Large intestine (tissue), 3 donors: ENCODE results near the gene TPO. TPM values are rescaled to one million over a fixed set of nuclear protein-coding genes. Genes with fewer than 3 reads are reported as not detected.

ENCODE experiments used
- DNase-seq, 2 donors: peaks; one replicate each; pipeline versions ENCODE4 v3.0.0 to v3.0.0-alpha.2; 2013
- H3K27ac ChIP-seq: one replicate; pipeline ENCODE4 v1.5.1; 2013; ENCODE audit warnings: low read length
- H3K27me3 ChIP-seq: 2 replicates; pipeline ENCODE4 v1.6.1; 2013; ENCODE audit warnings: low read length; ENCODE audit not compliant: control insufficient read depth, insufficient read depth
- H3K36me3 ChIP-seq: 2 replicates; pipeline ENCODE4 v1.6.1; 2013; ENCODE audit warnings: low read length; ENCODE audit not compliant: control insufficient read depth, insufficient read depth
- H3K4me1 ChIP-seq: one replicate; pipeline ENCODE4 v1.6.1; 2013; ENCODE audit warnings: low read length; ENCODE audit not compliant: control insufficient read depth, insufficient read depth
- H3K4me3 ChIP-seq: one replicate; pipeline ENCODE4 v1.5.1; 2013; ENCODE audit warnings: low read length
- H3K9me3 ChIP-seq: one replicate; pipeline ENCODE4 v1.6.1; 2013; ENCODE audit warnings: mild to moderate bottlenecking, low read depth, low read length, moderate library complexity; ENCODE audit not compliant: control insufficient read depth
- WGBS: methylation state at CpG from one replicate; pipeline ENCODE4 v1.1.5; 2013; ENCODE audit warnings: low lambda C conversion rate; ENCODE audit not compliant: insufficient coverage; 5-methylcytosine and 5-hydroxymethylcytosine counted together
- polyA plus RNA-seq: library from polyadenylated mRNA; unstranded; fragments of 120-200 nt; gene quantifications from one replicate; pipeline ENCODE4 v1.2.1, GENCODE V29; 2013

The TPO gene
- polyA plus RNA-seq, 1 donor: 0.30 TPM

DNA sequence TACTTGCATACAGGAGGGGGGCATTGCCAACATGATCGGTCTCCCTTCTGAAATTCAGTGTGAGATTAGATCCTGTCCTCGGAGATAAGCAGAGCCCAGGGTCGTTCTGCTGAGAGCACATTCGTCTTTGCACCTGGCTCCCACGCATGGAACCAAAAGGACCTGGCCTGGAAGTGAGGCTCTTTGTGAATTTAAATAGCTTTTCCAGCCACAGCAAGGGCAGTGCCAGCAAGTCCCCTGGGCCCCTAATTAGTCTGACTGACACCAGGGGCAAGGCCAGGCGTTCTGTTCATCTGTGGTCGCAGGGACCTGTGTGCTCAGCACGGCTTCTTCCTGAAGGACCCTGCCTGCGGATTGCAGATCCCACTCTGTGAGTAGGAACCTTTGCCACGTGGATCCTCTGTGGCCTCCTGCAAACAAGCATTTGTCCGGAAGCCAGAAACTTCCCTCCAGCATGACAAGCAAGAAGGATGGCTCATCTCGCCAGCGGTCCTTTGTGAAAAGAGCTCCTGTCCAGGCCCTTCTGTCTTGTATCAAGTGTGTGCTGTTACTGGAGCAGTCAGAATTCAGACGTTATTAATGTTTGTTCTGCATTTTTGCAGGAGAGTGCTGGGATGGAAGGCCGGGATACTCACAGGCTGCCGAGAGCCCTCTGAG is 128.7 kb downstream of the TPO start:
- Histone ChIP-seq H3K9me3 (peaks cover 5% of the 10 kb centered on the region), H3K27ac (no peak overlapping the region), H3K4me3 (no peak overlapping the region), H3K4me1 (peaks cover 12% of the 10 kb centered on the region), H3K36me3 (no peaks in the 10 kb centered on the region), H3K27me3 (no peaks in the 10 kb centered on the region)
- no CpG with 5 or more reads among the region's 16 CpGs for WGBS
- DNase-seq: no peak

- WGBS: no CpG with 5 or more reads among the region's 11 CpGs
- Histone ChIP-seq H3K4me1 (peaks cover 17% of the 10 kb centered on the region), H3K36me3 (no peaks in the 10 kb centered on the region), H3K9me3 (peaks cover 8% of the 10 kb centered on the region), H3K27ac (no peak overlapping the region), H3K27me3 (no peaks in the 10 kb centered on the region), H3K4me3 (no peak overlapping the region)
- DNase-seq: no peak
These were observed 129.7 kb downstream of the TPO start for GRCh38 chr2:1542971-1543370.

DNA sequence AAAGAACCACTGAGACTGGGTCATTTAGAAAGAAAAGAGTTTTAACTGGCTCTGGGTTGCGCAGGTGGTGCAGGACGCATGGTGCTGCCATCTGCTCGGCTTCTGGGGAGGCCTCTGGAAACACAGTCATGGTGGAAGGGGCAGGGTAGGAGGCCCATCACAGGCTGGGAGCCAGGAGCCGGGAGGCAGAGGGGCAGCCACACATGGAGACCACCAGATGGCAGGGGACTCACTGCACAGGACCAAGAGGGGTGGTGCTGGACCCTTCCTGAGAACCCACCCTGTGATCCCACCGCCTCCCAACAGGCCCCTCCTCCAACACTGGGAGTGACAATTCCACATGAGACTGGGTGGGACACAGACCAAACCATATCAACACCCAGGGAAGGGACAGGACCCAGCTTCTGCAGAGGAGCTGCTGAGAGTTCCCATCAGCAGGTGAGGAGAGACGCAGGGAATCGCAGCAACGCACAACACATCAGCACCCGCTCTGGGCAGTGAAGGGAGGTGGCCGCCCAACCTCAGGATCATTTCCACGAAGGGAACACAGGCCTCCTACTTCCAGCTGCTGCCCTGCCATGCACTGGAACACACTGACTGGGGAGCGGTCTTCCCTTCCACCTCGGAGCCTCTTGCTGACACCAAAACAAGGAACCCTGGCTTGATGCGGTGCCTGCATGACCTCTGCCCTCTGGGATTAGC is 130.7 kb downstream of the TPO start:
- H3K27ac ChIP-seq: no peak overlapping the region
- no peaks in the 10 kb centered on the region for H3K36me3 ChIP-seq
- H3K27me3 ChIP-seq: no peaks in the 10 kb centered on the region
- H3K9me3 ChIP-seq: peaks cover 10% of the 10 kb centered on the region
- DNase-seq: no peak
- WGBS: no CpG with 5 or more reads among the region's 14 CpGs
- H3K4me3 ChIP-seq: no peak overlapping the region
- peaks cover 17% of the 10 kb centered on the region for H3K4me1 ChIP-seq

GRCh38 chr2:1544478-1545069 is 131.3 kb downstream of the TPO start:
- peak in 1 of 2 donors; percentile 25 for DNase-seq
- peaks cover 17% of the 10 kb centered on the region for H3K4me1 ChIP-seq
- WGBS: no CpG with 5 or more reads among the region's 4 CpGs

DNA sequence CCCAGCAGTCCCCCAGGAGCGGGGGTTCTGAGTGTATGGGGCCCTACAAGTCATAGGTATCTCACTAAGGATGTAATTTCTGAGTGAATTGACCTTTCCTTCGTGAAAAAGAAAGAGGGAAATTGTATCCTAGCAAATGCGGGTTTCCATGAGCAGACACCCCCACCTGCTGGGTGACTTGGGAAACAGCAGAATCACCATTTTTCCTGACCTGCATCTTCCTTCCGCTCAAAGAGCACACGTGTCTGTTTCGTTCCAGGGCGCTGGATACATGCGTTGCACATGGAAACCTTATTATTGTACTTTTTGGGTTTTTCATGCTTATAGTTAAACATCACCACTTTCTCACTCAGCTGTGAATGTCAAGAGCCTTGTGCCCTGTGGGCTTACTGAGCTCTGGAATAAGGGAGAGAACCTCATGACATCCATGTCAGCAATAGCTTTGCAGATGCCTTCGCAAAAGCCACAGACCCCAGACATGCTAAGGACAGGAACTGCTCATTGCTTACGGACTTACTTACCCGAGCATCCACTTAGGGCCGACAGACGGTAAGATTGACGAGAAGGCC is 132.8 kb downstream of the TPO start:
- Histone ChIP-seq H3K9me3 (peaks cover 5% of the 10 kb centered on the region), H3K4me3 (no peak overlapping the region), H3K36me3 (no peaks in the 10 kb centered on the region), H3K27me3 (no peaks in the 10 kb centered on the region), H3K4me1 (peaks cover 25% of the 10 kb centered on the region), H3K27ac (no peak overlapping the region)
- WGBS: 78% methylated on average over 5 of the region's 14 CpGs
- DNase-seq: peak in 1 of 2 donors; percentile 57

More at GRCh38 chr2:1544478-1545069, 131.3 kb downstream of the TPO start:
- Histone ChIP-seq H3K27ac (no peak overlapping the region), H3K36me3 (no peaks in the 10 kb centered on the region), H3K9me3 (peaks cover 7% of the 10 kb centered on the region), H3K4me3 (no peak overlapping the region), H3K27me3 (no peaks in the 10 kb centered on the region)

DNA sequence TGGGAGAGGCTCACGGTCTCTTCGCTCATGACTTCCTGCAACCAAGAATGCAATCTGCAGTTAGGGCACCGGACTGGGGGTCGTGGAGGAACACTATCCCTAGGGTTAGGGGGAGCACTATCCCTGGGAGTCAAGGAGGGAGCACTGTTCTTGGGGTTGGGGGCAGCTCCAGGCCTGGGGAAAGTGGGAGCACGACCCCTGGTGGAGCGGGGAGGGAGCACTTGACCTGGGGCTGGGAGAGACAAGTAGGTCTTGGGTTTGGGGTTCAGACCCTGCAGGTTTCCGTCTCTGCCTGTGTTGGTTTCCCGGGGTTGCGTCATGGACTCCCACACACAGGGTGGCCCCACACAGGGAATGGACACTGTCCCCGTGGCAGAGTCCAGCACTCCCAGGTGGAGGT is 133.6 kb downstream of the TPO start:
- H3K9me3 ChIP-seq: peaks cover 5% of the 10 kb centered on the region
- no CpG with 5 or more reads among the region's 10 CpGs for WGBS
- no peak overlapping the region for H3K27ac ChIP-seq
- H3K27me3 ChIP-seq: no peaks in the 10 kb centered on the region
- DNase-seq: peak in 1 of 2 donors; percentile 49
- peaks cover 24% of the 10 kb centered on the region for H3K4me1 ChIP-seq
- no peaks in the 10 kb centered on the region for H3K36me3 ChIP-seq
- no peak overlapping the region for H3K4me3 ChIP-seq

- peaks cover 5% of the 10 kb centered on the region for H3K9me3 ChIP-seq
- H3K27ac ChIP-seq: peak overlapping the region; percentile 16
- DNase-seq: no peak
- no CpG with 5 or more reads among the region's 15 CpGs for WGBS
- H3K36me3 ChIP-seq: no peaks in the 10 kb centered on the region
- H3K4me3 ChIP-seq: no peak overlapping the region
- no peaks in the 10 kb centered on the region for H3K27me3 ChIP-seq
- peaks cover 36% of the 10 kb centered on the region for H3K4me1 ChIP-seq
These were observed 135.8 kb downstream of the TPO start for GRCh38 chr2:1548910-1549673.

- Histone ChIP-seq H3K4me1 (peaks cover 41% of the 10 kb centered on the region), H3K4me3 (no peak overlapping the region), H3K9me3 (peaks cover 5% of the 10 kb centered on the region), H3K27me3 (no peaks in the 10 kb centered on the region), H3K27ac (peak overlapping the region; percentile 75), H3K36me3 (no peaks in the 10 kb centered on the region)
- DNase-seq: peak; percentile 61 to 79
- WGBS: no CpG with 5 or more reads among the region's 5 CpGs
These were observed 136.8 kb downstream of the TPO start for GRCh38 chr2:1550076-1550475.

GRCh38 chr2:1550658-1551316 is 137.5 kb downstream of the TPO start:
- Histone ChIP-seq H3K27ac (peak overlapping the region; percentile 75), H3K36me3 (no peaks in the 10 kb centered on the region), H3K9me3 (peaks cover 5% of the 10 kb centered on the region), H3K4me1 (peaks cover 41% of the 10 kb centered on the region), H3K27me3 (no peaks in the 10 kb centered on the region), H3K4me3 (no peak overlapping the region)
- no CpG with 5 or more reads among the region's 32 CpGs for WGBS
- DNase-seq: peak; percentile 51 to 65
